Measurements from ENCODE around the gene RASAL2. TPM values are rescaled to one million over a fixed set of nuclear protein-coding genes. Genes with fewer than 3 reads are reported as not detected.
"Not testable (repeated sequence)": the region's sequence is repeated elsewhere in the genome, so short reads cannot be mapped to it uniquely, and the experiment has no call there.

Gene RASAL2
- total RNA-seq, 3 donors from 2014 or later: 28.5 to 41.0 (median 40.5) TPM

DNA sequence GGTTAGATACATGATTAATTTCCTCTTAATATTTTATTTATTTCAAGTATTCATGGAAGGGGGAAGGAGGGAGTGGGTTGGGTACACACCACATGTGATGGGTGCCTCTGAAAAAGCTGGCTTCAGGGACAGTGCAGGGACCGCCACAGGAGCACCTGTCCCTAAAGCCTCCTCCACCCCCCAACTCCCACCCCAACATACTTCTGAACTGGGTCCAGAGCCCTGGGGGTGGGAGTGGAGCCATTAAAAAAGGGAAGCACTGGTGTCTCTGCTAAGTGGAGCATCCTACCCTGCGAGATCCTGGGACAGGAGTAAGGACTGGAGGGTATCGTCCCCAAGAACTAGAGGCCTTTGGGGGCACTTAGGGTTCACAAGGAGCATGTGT, 408.4 kb downstream of the RASAL2 start:
- Histone ChIP-seq H3K27ac (no peak overlapping the region), H3K9me3 (no peaks in the 10 kb centered on the region), H3K4me3 (no peak overlapping the region), H3K36me3 (no peaks in the 10 kb centered on the region), H3K27me3 (peaks cover 0 to 3% of the 10 kb centered on the region in 2 donors), H3K4me1 (no peaks in the 10 kb centered on the region)
- no peak for TF ChIP-seq POLR2AphosphoS5 (IDR thresholded peaks at IDR 0.05)
- TF ChIP-seq, protein P1, sequence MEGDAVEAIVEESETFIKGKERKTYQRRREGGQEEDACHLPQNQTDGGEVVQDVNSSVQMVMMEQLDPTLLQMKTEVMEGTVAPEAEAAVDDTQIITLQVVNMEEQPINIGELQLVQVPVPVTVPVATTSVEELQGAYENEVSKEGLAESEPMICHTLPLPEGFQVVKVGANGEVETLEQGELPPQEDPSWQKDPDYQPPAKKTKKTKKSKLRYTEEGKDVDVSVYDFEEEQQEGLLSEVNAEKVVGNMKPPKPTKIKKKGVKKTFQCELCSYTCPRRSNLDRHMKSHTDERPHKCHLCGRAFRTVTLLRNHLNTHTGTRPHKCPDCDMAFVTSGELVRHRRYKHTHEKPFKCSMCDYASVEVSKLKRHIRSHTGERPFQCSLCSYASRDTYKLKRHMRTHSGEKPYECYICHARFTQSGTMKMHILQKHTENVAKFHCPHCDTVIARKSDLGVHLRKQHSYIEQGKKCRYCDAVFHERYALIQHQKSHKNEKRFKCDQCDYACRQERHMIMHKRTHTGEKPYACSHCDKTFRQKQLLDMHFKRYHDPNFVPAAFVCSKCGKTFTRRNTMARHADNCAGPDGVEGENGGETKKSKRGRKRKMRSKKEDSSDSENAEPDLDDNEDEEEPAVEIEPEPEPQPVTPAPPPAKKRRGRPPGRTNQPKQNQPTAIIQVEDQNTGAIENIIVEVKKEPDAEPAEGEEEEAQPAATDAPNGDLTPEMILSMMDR (IDR thresholded peaks at IDR 0.05): no peak
- TF ChIP-seq POLR2A (IDR thresholded peaks at IDR 0.05): no peak
- intact Hi-C loops (cut with DNase I; ENCODE audit: low total_unique reads): no loop called here
- no peak for DNase-seq (ENCODE audit: low spot score in 2 of 2)

DNA sequence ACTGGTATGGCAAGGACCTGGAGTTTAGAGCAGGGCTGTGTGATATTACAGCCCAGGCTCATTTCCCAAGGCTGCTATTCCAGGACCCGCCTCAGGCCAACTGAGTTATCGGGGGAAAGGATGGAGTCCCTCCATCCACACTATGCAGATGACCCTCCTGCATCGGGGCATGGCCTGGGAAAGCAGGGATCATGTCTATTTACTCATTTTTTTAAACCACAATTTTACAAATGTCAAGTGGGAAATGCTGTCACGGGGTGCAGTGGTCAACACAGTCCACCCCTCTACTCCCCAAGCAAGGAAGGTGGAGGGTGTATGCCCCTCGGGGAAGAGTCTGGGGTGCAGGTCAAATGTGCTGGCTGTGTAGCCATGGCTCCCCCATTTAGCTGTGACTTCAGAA, 409.0 kb downstream of the RASAL2 start:
- intact Hi-C loops (cut with DNase I; ENCODE audit: low total_unique reads): no loop called here
- no peak for DNase-seq (ENCODE audit: low spot score in 2 of 2)
- Histone ChIP-seq H3K27me3 (peaks cover 0 to 3% of the 10 kb centered on the region in 2 donors), H3K36me3 (no peaks in the 10 kb centered on the region), H3K4me1 (no peaks in the 10 kb centered on the region), H3K27ac (no peak overlapping the region), H3K9me3 (no peaks in the 10 kb centered on the region), H3K4me3 (no peak overlapping the region)
- TF ChIP-seq POLR2A (IDR thresholded peaks at IDR 0.05) (no peak), POLR2AphosphoS5 (IDR thresholded peaks at IDR 0.05) (no peak)
- TF ChIP-seq, protein P1 (IDR thresholded peaks at IDR 0.05): no peak

DNA sequence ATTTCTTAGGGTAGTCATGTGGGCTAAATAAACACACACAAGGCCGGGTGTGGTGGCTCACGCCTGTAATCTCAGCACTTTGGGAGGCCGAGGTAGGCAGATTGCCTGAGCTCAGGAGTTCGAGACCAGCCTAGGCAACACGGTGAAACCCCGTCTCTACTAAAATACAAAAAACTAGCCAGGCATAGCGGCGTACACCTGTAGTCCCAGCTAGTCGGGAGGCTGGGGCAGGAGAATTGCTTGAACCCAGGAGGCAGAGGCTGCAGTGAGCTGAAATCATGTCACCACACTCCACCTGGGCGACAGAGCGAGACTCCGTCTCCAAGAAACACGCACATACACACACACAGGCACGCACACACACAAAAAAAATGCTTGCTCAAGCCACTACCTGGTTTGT, 409.4 kb downstream of the RASAL2 start:
- H3K27me3 ChIP-seq; H3K27ac ChIP-seq; H3K4me3 ChIP-seq; DNase-seq (ENCODE audit: low spot score in 2 of 2); H3K36me3 ChIP-seq; H3K9me3 ChIP-seq; intact Hi-C loops (cut with DNase I; ENCODE audit: low total_unique reads); H3K4me1 ChIP-seq: not testable (repeated sequence)

DNA sequence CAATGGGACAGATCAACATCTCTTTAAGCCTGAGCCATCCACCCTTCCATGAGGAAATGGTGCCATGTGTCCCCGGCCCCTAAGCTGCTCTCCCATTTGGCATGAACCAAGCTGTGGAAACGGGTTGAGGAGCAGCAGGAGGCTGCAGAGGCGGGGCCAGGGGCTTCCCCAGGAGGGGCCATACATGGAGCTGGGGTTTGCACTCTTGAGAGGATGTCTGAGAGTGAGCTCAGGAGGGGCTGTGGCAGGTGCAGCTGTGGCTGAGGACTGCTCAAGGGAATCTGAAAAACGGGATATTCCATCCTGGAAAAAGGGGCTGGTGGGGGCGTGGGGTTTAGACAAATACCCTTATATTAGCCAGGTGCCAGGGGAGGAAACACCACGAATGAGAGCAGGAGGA, 409.9 kb downstream of the RASAL2 start:
- TF ChIP-seq POLR2AphosphoS5 (IDR thresholded peaks at IDR 0.05) (no peak), POLR2A (IDR thresholded peaks at IDR 0.05) (no peak)
- TF ChIP-seq, protein P1 (IDR thresholded peaks at IDR 0.05): no peak
- no peaks in the 10 kb centered on the region for H3K9me3 ChIP-seq
- peaks cover 0 to 3% of the 10 kb centered on the region in 2 donors for H3K27me3 ChIP-seq
- no peaks in the 10 kb centered on the region for H3K4me1 ChIP-seq
- no peak overlapping the region for H3K27ac ChIP-seq
- H3K4me3 ChIP-seq: no peak overlapping the region
- no peaks in the 10 kb centered on the region for H3K36me3 ChIP-seq
- DNase-seq (ENCODE audit: low spot score in 2 of 2): no peak
- intact Hi-C loops (cut with DNase I; ENCODE audit: low total_unique reads): no loop called here

DNA sequence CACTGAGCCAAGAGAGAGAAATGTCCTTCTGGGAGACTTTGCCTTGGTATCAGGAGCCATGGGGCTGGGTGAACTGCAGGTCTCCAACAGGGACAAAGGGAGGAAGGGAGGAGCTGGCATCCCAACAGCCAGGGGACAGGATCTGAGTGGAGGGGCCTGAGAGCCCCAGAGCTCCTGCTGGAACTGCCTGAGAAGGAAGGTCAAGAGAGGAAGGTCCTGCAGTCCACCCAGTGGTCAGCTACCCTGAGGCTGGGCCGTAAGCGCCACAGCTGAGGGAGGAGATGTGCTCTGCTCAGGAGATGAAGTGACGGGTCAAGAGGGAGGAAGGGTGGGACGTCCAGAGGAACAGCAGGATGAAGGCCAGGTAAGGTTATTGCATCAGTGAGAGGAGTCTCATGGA, 410.4 kb downstream of the RASAL2 start:
- intact Hi-C loops (cut with DNase I; ENCODE audit: low total_unique reads): no loop called here
- no peak overlapping the region for H3K27ac ChIP-seq
- H3K36me3 ChIP-seq: no peaks in the 10 kb centered on the region
- TF ChIP-seq POLR2A (IDR thresholded peaks at IDR 0.05) (no peak), POLR2AphosphoS5 (IDR thresholded peaks at IDR 0.05) (no peak)
- TF ChIP-seq, protein P1 (IDR thresholded peaks at IDR 0.05): no peak
- no peaks in the 10 kb centered on the region for H3K4me1 ChIP-seq
- no peak for DNase-seq (ENCODE audit: low spot score in 2 of 2)
- peaks cover 0 to 3% of the 10 kb centered on the region in 2 donors for H3K27me3 ChIP-seq
- no peak overlapping the region for H3K4me3 ChIP-seq
- H3K9me3 ChIP-seq: no peaks in the 10 kb centered on the region

DNA sequence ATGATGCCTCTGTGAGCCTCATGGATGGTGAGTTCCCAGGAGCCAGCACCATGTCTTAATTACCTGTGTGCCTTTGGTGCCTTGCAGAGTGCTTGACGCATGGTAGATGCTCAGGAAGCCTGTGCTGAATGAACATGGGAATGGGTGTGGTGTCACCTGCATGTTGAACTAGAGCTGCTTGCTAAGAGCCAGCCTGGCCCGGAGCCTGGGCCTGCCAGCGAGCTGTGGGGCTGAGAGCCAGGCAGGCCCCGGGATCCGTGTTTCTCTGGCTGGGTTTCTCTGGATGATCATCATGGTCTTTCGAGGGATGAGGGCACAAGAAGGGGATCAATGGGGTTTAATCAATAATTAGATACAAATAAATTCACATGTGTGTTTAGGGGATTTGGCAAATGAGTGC, 412.3 kb downstream of the RASAL2 start:
- intact Hi-C loops (cut with DNase I; ENCODE audit: low total_unique reads): no loop called here
- Histone ChIP-seq H3K36me3 (no peaks in the 10 kb centered on the region), H3K27me3 (peaks cover 0 to 3% of the 10 kb centered on the region in 2 donors), H3K9me3 (no peaks in the 10 kb centered on the region), H3K27ac (no peak overlapping the region), H3K4me1 (no peaks in the 10 kb centered on the region), H3K4me3 (no peak overlapping the region)
- DNase-seq (ENCODE audit: low spot score in 2 of 2): no peak
- TF ChIP-seq POLR2A (IDR thresholded peaks at IDR 0.05): no peak
- TF ChIP-seq, protein P1 (IDR thresholded peaks at IDR 0.05): no peak
- no peak for TF ChIP-seq POLR2AphosphoS5 (IDR thresholded peaks at IDR 0.05)
